Caco-2 (cell line): Measurements from ENCODE around the gene FHIT. TPM values are rescaled to one million over a fixed set of nuclear protein-coding genes. Genes with fewer than 3 reads are reported as not detected.

Source experiments
- BruUV-seq: library from RNA; stranded (reverse); fragments of 400-500 nt; replicated peaks from 2 replicates; lab custom pipeline; 2021; lab: Mats Ljungman, UMichigan
- CTCF ChIA-PET: fragments of 300-600 bp; sonication (Branson Sonifier 250); formaldehyde crosslinking; loops from one replicate; lab custom pipeline; 2022; ENCODE audit warnings: antibody characterized with exemption; lab: Charles Lee
- POLR2A ChIA-PET: fragments of 300-600 bp; sonication (Branson Sonifier 250); formaldehyde crosslinking; loops from one replicate; lab custom pipeline; 2022; ENCODE audit warnings: antibody characterized with exemption; lab: Charles Lee
- DNase-seq, 2 experiments: peaks; one replicate each; pipeline versions ENCODE4 v3.0.0 to v3.0.0-alpha.2; 2020 to 2022
- H3K27me3 ChIP-seq: replicated peaks from 2 replicates; pipeline ENCODE4 v1.6.0; 2011; ENCODE audit warnings: low read length; ENCODE audit not compliant: control insufficient read depth, insufficient read depth
- H3K36me3 ChIP-seq: 2 replicates; pipeline ENCODE4 v1.5.1; 2011; ENCODE audit warnings: low read length; ENCODE audit not compliant: control insufficient read depth, insufficient read depth
- H3K4me1 ChIP-seq: fragments of 250-450 bp; sonication (Bioruptor Pico); 2 replicates; pipeline ENCODE4 v1.5.1; 2020; ENCODE audit warnings: mild to moderate bottlenecking
- H3K4me3 ChIP-seq: 2 replicates; pipeline ENCODE4 v1.5.1; 2011; ENCODE audit warnings: low read depth, mild to moderate bottlenecking, control low read depth, low read length
- H3K9me3 ChIP-seq: fragments of 250-450 bp; sonication (Bioruptor Pico); 2 replicates; pipeline ENCODE4 v1.5.1; 2020; ENCODE audit warnings: mild to moderate bottlenecking, moderate library complexity
- H3K27ac Mint-ChIP-seq: one replicate; pipeline ENCODE4 v1.8.0; 2022; ENCODE audit warnings: mixed read lengths; ENCODE audit not compliant: unreplicated experiment
- H3K27me3 Mint-ChIP-seq: one replicate; pipeline ENCODE4 v1.8.0; 2022; ENCODE audit warnings: mixed read lengths; ENCODE audit not compliant: insufficient read depth, unreplicated experiment
- H3K36me3 Mint-ChIP-seq: one replicate; pipeline ENCODE4 v1.8.0; 2022; ENCODE audit warnings: mild to moderate bottlenecking, mixed read lengths; ENCODE audit not compliant: insufficient read depth, unreplicated experiment
- H3K4me1 Mint-ChIP-seq: one replicate; pipeline ENCODE4 v1.8.0; 2022; ENCODE audit warnings: low read depth, mixed read lengths; ENCODE audit not compliant: unreplicated experiment
- H3K4me3 Mint-ChIP-seq: one replicate; pipeline ENCODE4 v1.8.0; 2022; ENCODE audit warnings: mild to moderate bottlenecking, moderate library complexity, mixed read lengths; ENCODE audit not compliant: unreplicated experiment
- H3K9me3 Mint-ChIP-seq: one replicate; pipeline ENCODE4 v1.8.0; 2022; ENCODE audit warnings: mixed read lengths; ENCODE audit not compliant: unreplicated experiment
- intact Hi-C: fragments of 100-400 bp; cut with micrococcal nuclease; formaldehyde crosslinking; loops from one replicate; pipeline ENCODE4 v1.10.0; 2022; ENCODE audit not compliant: unreplicated experiment
- total RNA-seq: library from RNA; stranded (reverse); gene quantifications from 2 replicates; pipeline ENCODE4 v1.2.3, GENCODE V29; 2022
- TF ChIP-seq, protein P1 (sequence below), 2 experiments: fragments of 200-600 bp in 1 of 2; IDR thresholded peaks; 1 replicate in 1 of 2; 2 replicates in 1 of 2; pipeline versions ENCODE4 v1.5.1 to v1.8.0; 2011 to 2022; ENCODE audit warnings: antibody characterized with exemption in 1 of 2, control low read depth in 1 of 2, inconsistent platforms in 1 of 2, low read depth in 1 of 2, low read length in 1 of 2, mild to moderate bottlenecking in 1 of 2, moderate library complexity in 1 of 2; ENCODE audit not compliant: insufficient read depth in 1 of 2, severe bottlenecking in 1 of 2, unreplicated experiment in 1 of 2

The FHIT gene
- total RNA-seq, 1 experiment from 2014 or later, result 8.3 TPM

DNA sequence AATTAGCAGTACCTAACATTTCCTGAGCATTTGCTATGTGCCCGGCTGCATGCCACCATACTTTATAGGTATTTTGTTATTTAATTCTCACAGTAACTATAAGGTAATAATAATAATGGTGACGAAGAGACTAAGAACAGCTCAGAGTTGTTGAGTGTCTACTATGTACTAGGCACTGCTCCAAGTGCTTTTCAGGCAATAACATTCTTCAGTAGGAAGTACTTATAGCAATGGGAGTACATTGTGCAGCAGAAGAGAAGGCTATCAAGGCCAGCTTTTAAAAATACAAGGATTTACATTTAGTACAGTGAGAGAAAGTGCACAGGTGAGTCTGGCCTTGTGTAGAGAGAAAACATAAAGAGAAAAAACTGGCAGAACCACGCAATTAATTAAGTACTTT lies 647.4 kb downstream of the FHIT start:
- no peak for DNase-seq
- CTCF ChIA-PET, result no interaction called here
- Histone ChIP-seq H3K9me3 (no peaks in the 10 kb centered on the region), H3K27me3 (no peaks in the 10 kb centered on the region), H3K4me1 (peaks cover 6% of the 10 kb centered on the region), H3K36me3 (no peaks in the 10 kb centered on the region), H3K4me3 (no peak overlapping the region)
- BruUV-seq, result no TSS peak
- no peaks in the 10 kb centered on the region for H3K9me3 Mint-ChIP-seq
- POLR2A ChIA-PET, result no interaction called here
- intact Hi-C loops, result no loop called here
- no peak overlapping the region for H3K4me3 Mint-ChIP-seq
- TF ChIP-seq, protein P1, sequence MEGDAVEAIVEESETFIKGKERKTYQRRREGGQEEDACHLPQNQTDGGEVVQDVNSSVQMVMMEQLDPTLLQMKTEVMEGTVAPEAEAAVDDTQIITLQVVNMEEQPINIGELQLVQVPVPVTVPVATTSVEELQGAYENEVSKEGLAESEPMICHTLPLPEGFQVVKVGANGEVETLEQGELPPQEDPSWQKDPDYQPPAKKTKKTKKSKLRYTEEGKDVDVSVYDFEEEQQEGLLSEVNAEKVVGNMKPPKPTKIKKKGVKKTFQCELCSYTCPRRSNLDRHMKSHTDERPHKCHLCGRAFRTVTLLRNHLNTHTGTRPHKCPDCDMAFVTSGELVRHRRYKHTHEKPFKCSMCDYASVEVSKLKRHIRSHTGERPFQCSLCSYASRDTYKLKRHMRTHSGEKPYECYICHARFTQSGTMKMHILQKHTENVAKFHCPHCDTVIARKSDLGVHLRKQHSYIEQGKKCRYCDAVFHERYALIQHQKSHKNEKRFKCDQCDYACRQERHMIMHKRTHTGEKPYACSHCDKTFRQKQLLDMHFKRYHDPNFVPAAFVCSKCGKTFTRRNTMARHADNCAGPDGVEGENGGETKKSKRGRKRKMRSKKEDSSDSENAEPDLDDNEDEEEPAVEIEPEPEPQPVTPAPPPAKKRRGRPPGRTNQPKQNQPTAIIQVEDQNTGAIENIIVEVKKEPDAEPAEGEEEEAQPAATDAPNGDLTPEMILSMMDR (IDR thresholded peaks at IDR 0.05; ENCODE audit: insufficient read depth in 1 of 2, low read depth in 1 of 2, low read length in 1 of 2, severe bottlenecking in 1 of 2, unreplicated experiment in 1 of 2), result no peak
- H3K27ac Mint-ChIP-seq, result no peak overlapping the region
- no peaks in the 10 kb centered on the region for H3K4me1 Mint-ChIP-seq
- no peaks in the 10 kb centered on the region for H3K36me3 Mint-ChIP-seq
- no peaks in the 10 kb centered on the region for H3K27me3 Mint-ChIP-seq

DNA sequence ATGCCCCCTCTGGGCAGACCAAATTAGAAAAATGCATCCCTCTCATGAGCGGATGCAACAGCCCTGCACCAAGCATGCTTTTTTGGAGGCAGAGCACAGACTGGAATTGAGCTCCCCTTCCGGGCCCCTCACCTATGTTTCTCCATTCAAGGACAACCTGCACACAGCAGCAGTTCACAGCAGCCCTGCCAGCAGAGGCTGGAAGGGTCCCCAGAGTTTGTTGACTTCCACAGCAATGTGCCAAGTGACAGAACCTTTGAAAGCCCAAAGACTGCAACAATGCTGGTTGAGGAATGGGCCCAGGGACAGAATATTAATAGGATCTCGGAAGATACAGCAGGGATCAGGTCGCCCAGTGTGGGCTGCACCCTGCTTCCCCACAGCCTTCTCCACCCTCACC lies 650.4 kb downstream of the FHIT start:
- Mint-ChIP-seq H3K36me3 (no peaks in the 10 kb centered on the region), H3K9me3 (peaks cover 7% of the 10 kb centered on the region), H3K27ac (no peak overlapping the region), H3K4me3 (no peak overlapping the region), H3K27me3 (no peaks in the 10 kb centered on the region), H3K4me1 (no peaks in the 10 kb centered on the region)
- Histone ChIP-seq H3K36me3 (no peaks in the 10 kb centered on the region), H3K4me1 (peaks cover 6% of the 10 kb centered on the region), H3K27me3 (no peaks in the 10 kb centered on the region), H3K9me3 (no peaks in the 10 kb centered on the region), H3K4me3 (no peak overlapping the region)
- intact Hi-C loops, result no loop called here
- no TSS peak for BruUV-seq
- TF ChIP-seq, protein P1 (IDR thresholded peaks at IDR 0.05; ENCODE audit: insufficient read depth in 1 of 2, low read depth in 1 of 2, low read length in 1 of 2, severe bottlenecking in 1 of 2, unreplicated experiment in 1 of 2), result no peak
- CTCF ChIA-PET, result no interaction called here
- DNase-seq, result no peak
- POLR2A ChIA-PET, result no interaction called here

DNA sequence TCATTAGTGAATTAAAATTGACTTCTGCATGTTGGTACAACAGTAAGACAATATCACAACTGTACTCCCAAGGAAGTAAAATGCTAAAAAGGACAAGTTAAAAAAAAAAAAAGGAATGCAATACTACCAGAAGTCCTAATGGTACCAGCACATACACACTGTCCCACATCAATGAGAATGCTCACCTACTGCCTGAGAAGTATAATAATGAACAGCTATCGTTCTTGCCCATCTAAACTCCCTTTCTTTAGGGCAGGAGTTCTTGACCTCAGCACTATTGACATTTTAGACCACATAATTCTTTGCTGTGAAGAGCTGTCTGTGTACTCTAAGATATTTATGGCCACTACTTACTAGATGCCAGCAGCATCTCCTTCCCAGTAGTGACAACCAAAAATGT lies 651.7 kb downstream of the FHIT start:
- Mint-ChIP-seq H3K27me3 (no peaks in the 10 kb centered on the region), H3K4me1 (no peaks in the 10 kb centered on the region), H3K27ac (no peak overlapping the region), H3K4me3 (no peak overlapping the region), H3K36me3 (no peaks in the 10 kb centered on the region), H3K9me3 (peaks cover 10% of the 10 kb centered on the region)
- DNase-seq, result no peak
- no peaks in the 10 kb centered on the region for H3K9me3 ChIP-seq
- ChIA-PET CTCF (no interaction called here), POLR2A (no interaction called here)
- H3K36me3 ChIP-seq, result no peaks in the 10 kb centered on the region
- no peak overlapping the region for H3K4me3 ChIP-seq
- no peaks in the 10 kb centered on the region for H3K27me3 ChIP-seq
- peaks cover 6% of the 10 kb centered on the region for H3K4me1 ChIP-seq
- intact Hi-C loops, result no loop called here
- TF ChIP-seq, protein P1 (IDR thresholded peaks at IDR 0.05; ENCODE audit: insufficient read depth in 1 of 2, low read depth in 1 of 2, low read length in 1 of 2, severe bottlenecking in 1 of 2, unreplicated experiment in 1 of 2), result no peak
- no TSS peak for BruUV-seq
